ENCODE results near the gene PGS1.

GRCh38 chr17:78448356-78448993 is 70.0 kb downstream of the PGS1 start:
- TF ChIP-seq, protein P1, sequence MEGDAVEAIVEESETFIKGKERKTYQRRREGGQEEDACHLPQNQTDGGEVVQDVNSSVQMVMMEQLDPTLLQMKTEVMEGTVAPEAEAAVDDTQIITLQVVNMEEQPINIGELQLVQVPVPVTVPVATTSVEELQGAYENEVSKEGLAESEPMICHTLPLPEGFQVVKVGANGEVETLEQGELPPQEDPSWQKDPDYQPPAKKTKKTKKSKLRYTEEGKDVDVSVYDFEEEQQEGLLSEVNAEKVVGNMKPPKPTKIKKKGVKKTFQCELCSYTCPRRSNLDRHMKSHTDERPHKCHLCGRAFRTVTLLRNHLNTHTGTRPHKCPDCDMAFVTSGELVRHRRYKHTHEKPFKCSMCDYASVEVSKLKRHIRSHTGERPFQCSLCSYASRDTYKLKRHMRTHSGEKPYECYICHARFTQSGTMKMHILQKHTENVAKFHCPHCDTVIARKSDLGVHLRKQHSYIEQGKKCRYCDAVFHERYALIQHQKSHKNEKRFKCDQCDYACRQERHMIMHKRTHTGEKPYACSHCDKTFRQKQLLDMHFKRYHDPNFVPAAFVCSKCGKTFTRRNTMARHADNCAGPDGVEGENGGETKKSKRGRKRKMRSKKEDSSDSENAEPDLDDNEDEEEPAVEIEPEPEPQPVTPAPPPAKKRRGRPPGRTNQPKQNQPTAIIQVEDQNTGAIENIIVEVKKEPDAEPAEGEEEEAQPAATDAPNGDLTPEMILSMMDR (IDR thresholded peaks at IDR 0.05), result no peak
- TF ChIP-seq POLR2A (IDR thresholded peaks at IDR 0.05), result no peak
- no peak for TF ChIP-seq POLR2AphosphoS5 (IDR thresholded peaks at IDR 0.05; ENCODE audit: insufficient read depth in 1 of 2, low read depth in 1 of 2)
